ENCODE results near the gene NFIB.

- no peak for TF ChIP-seq CTCF (IDR thresholded peaks at IDR 0.05; ENCODE audit: low read length)
- no peak for TF ChIP-seq EZH2 (optimal IDR thresholded peaks at IDR 0.05; ENCODE audit: low read depth, low read length)
- no peak for TF ChIP-seq EZH2phosphoT487 (IDR thresholded peaks at IDR 0.05; ENCODE audit: low read length)
These were observed 167.6 kb downstream of the NFIB start for GRCh38 chr9:14146201-14146874.
